PC-3 (cell line): ENCODE measurements around the gene TUFT1.

Source experiments
- EZH2 ChIP-seq: fragments of 300-600 bp; sonication (generic); IDR thresholded peaks from one replicate; pipeline ENCODE4 v1.6.1; 2017; ENCODE audit warnings: antibody characterized with exemption, mild to moderate bottlenecking, low read length; ENCODE audit not compliant: unreplicated experiment
- EZH2phosphoT487 ChIP-seq: fragments of 300-600 bp; sonication (generic); IDR thresholded peaks from 2 replicates; pipeline ENCODE4 v1.6.1; 2018; ENCODE audit warnings: mild to moderate bottlenecking, antibody characterized with exemption, low read length, borderline replicate concordance
- TF ChIP-seq, protein P1 (sequence below): fragments of 300-600 bp; sonication (generic); conservative IDR thresholded peaks from 2 replicates; pipeline ENCODE4 v1.5.1; 2017; ENCODE audit warnings: antibody characterized with exemption, low read depth, mild to moderate bottlenecking, low read length

DNA sequence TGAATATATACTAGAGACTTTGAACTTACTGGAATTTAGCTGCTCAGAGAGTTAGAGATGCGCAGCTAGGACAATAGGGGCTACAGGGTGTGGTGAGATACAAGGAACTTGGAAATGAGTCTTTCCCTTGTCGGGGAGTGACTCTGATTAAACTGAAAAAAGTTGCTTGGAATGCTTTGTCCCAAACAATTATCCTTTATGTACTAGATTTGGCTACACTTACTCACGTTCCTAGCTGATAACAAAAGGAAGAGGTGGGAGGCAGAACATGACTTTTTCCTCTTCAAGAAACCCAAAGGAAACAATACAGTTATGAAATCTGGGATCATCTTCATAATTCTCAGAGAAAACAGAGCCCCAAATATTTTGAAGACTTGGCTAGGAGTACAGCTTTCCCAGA lies 35.9 kb upstream of the TUFT1 start:
- TF ChIP-seq, protein P1, sequence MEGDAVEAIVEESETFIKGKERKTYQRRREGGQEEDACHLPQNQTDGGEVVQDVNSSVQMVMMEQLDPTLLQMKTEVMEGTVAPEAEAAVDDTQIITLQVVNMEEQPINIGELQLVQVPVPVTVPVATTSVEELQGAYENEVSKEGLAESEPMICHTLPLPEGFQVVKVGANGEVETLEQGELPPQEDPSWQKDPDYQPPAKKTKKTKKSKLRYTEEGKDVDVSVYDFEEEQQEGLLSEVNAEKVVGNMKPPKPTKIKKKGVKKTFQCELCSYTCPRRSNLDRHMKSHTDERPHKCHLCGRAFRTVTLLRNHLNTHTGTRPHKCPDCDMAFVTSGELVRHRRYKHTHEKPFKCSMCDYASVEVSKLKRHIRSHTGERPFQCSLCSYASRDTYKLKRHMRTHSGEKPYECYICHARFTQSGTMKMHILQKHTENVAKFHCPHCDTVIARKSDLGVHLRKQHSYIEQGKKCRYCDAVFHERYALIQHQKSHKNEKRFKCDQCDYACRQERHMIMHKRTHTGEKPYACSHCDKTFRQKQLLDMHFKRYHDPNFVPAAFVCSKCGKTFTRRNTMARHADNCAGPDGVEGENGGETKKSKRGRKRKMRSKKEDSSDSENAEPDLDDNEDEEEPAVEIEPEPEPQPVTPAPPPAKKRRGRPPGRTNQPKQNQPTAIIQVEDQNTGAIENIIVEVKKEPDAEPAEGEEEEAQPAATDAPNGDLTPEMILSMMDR = no peak
- TF ChIP-seq EZH2phosphoT487 = no peak
- no peak for TF ChIP-seq EZH2
